LNCAP (cell line): ENCODE results near the gene AARSD1.

Experiments
- TF ChIP-seq, protein P1 (sequence below): fragments of 450-650 bp; IDR thresholded peaks from 2 replicates; pipeline ENCODE4 v1.5.1; 2017; ENCODE audit warnings: mild to moderate bottlenecking

Gene AARSD1

DNA sequence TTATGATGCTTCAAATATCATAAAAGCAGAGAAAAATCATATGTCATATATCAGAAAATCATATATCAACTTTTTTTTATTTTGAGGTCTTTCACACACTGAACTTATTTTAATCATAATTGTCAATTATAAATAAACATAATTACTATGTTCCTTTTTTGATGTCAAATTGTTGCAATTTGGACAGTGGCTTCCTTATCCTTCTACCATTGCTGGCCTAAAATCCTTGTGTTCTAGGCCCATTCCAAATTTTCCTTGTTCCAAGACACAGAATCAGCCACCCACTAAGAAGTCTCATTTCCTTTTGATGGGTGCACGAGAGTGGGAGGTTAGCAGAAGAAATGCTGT is 34.8 kb downstream of the AARSD1 start:
- TF ChIP-seq, protein P1, sequence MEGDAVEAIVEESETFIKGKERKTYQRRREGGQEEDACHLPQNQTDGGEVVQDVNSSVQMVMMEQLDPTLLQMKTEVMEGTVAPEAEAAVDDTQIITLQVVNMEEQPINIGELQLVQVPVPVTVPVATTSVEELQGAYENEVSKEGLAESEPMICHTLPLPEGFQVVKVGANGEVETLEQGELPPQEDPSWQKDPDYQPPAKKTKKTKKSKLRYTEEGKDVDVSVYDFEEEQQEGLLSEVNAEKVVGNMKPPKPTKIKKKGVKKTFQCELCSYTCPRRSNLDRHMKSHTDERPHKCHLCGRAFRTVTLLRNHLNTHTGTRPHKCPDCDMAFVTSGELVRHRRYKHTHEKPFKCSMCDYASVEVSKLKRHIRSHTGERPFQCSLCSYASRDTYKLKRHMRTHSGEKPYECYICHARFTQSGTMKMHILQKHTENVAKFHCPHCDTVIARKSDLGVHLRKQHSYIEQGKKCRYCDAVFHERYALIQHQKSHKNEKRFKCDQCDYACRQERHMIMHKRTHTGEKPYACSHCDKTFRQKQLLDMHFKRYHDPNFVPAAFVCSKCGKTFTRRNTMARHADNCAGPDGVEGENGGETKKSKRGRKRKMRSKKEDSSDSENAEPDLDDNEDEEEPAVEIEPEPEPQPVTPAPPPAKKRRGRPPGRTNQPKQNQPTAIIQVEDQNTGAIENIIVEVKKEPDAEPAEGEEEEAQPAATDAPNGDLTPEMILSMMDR = 0 out of 2 replicates have a peak, but pooled peaks have one; percentile 5

GRCh38 chr17:42928714-42929496 is 35.3 kb downstream of the AARSD1 start:
- TF ChIP-seq, protein P1 = peak; percentile 52; the same call in 1 of the 2 replicates

DNA sequence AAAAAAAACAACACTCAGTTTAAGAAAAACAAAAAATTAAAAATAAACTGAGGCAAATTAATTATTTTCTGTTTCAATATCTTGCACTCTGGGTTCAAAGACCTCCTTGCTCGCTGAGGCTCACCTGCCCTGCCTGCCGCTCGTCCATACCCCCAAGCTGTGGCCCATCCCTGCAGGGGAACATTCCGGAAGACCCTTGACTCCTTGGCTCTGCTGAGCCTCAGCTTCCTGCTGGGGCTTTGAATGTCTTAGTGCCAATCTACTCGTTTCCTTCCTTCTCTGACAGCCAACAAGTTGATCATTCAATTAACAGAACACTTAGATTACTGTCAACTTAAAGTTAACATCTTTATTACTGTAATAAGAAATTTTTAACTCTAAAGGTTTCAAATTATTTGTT is 39.4 kb downstream of the AARSD1 start:
- TF ChIP-seq, protein P1 = no peak

GRCh38 chr17:42922294-42922693 is 42.0 kb downstream of the AARSD1 start:
- TF ChIP-seq, protein P1 = no peak

DNA sequence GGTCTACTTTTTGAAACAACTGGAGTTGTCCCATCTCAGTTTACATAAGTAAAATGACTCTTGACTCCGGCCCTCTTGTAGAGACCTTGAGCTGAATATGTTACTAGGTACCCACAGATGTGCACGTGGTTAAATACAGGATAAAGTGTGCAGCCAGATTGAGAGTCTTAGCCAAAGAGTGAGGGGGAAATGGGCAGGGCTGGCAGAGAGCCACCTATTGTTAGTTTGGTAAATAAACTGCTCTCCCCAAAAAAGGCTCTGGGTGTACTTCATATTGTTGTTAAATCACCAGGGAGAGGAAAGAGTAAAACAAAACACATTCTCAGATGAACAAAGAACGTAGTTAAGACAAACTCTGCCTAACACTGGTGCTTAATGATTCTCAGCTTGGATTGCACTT is 43.3 kb downstream of the AARSD1 start:
- TF ChIP-seq, protein P1 = no peak

DNA sequence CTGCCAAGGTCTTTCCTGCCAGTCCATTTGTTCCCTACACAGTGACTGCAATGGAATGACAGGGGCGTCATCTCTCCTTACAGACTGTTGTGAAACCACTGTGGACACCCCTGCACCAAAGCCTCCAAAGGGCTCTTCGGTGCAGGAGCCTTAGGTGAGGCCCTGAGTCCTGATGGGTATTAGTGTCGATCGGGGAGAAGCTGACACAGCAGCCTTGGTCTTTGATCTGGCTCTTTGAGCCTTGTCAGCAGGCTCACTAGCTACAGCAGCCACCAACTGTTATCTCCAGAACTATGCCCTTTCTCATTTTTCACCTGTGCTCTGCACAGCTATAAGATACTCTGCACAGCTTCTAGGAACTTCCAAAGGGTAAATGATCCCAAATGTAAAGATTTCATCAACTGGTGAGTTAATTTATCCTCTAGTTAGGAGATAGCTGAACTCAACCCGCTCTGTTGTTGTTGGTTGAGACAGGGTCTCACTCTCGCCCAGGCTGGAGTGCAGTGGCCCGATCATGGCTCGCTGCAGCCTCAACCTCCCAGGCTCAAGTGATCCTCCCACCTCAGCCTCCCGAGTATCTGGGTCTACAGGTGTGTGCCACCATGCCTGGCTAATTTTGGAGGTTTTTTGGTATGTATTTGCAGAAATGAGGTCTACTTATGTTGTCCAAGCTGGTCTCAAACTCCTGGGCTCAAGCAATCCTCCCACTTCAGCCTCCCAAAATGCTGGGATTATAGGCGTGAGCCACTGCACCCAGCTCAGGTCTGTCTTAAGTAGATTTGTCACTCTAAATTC is 44.0 kb downstream of the AARSD1 start:
- TF ChIP-seq, protein P1 = no peak

DNA sequence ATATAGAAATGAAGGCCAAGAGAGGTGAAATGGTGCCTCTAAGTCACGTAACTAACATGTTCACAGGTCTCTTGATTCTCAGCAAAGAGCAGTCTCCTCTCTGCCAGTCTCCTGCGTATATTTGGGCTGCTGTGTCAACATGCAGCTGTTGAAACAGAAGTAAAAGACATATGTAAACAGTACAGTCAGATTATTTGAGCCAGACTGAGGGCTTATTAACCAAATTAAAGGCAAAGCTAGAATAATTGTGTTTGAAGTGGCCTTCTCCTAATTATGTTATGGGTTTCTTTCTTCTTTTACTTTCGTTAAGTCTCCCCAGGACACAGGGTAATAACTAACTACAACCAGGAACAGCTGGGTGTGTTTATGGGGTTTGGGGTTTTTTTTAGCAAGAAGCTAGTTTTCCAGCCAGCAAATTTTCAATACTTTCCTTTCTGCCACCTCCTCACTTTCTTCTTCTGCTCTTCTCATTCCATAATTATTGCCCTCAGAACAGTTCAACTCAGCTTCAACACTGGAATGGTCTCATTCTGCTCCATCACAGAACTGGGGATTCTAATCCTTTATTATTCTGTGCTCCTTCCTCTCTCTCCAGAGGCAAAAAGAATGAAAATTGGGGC is 45.2 kb downstream of the AARSD1 start:
- TF ChIP-seq, protein P1 = no peak
